ENCODE data around the gene TCEAL3.

TCEAL3 gene, protein sequence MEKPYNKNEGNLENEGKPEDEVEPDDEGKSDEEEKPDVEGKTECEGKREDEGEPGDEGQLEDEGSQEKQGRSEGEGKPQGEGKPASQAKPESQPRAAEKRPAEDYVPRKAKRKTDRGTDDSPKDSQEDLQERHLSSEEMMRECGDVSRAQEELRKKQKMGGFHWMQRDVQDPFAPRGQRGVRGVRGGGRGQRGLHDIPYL

GRCh38 chrX:103607364-103608305 lies at the start of gene TCEAL3:
TCEAL3 (plus strand) TSS chrX:103607963; CDS start chrX:103609065, 1,102 bp downstream.
- ChIA-PET POLR2A (no interaction called here), CTCF (no interaction called here)
- TF ChIP-seq SUZ12 (IDR thresholded peaks at IDR 0.05) (no peak), LEF1 (IDR thresholded peaks at IDR 0.05; ENCODE audit: borderline replicate concordance) (no peak), ELF4 (IDR thresholded peaks at IDR 0.05) (no peak), ZNF384 (IDR thresholded peaks at IDR 0.05) (no peak)
- DNase-seq (ENCODE audit: extremely low spot score), result no peak

DNA sequence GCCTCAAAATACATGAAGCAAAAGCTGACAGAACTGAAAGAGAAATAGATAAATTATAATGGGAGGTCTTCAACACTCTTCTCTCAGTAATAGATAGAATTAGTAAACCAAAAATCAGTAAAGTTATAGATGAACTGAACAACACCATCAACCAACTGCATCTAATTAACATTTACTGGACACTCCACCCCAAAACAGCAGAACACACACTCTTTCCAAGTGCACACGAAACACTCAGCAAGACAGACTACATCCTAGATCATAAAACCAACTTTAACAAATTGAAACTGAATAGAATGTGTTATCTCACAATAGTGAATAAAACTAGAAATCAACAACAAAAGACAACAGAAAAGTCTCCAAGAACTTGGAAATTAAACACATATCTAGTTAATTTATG lies 47.5 kb upstream of the TCEAL3 start:
- no peak for DNase-seq (ENCODE audit: extremely low spot score)
- CTCF ChIA-PET, result interaction anchor here (1.2 kb wide), 1 partner anchor 19 kb away, joined by 3 read pairs; no protein-coding TSS in a partner anchor
- no peak for TF ChIP-seq NFRKB (IDR thresholded peaks at IDR 0.05)
- TF ChIP-seq TARDBP (IDR thresholded peaks at IDR 0.05), result no peak
- POLR2A ChIA-PET, result no interaction called here

DNA sequence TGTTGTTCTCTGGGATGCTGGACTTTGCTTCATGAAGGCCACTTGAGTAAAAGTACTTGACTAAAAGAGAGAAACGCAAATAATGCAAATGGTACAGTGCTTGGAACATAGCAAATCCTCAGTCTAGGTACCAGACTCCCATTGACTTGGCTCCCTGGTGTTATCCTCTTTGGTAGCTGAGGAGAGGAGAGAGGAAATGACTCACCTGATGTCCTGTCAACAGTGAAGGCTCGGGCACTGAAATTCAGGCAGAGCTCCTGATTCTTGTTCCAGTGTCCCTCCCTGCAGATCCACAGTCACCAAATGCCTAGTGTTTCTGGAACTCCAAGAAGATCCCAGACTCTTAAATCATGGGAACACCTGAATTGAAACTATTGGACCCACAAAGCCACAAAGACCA lies 45.0 kb upstream of the TCEAL3 start:
- ChIA-PET POLR2A (no interaction called here), CTCF (no interaction called here)
- DNase-seq (ENCODE audit: extremely low spot score), result no peak
- TF ChIP-seq L3MBTL2 (conservative IDR thresholded peaks at IDR 0.05) (no peak), FOXK2 (IDR thresholded peaks at IDR 0.05) (no peak), CTBP1 (IDR thresholded peaks at IDR 0.05; ENCODE audit: borderline replicate concordance) (no peak), NFRKB (IDR thresholded peaks at IDR 0.05) (no peak), BHLHE40 (IDR thresholded peaks at IDR 0.05; ENCODE audit: borderline replicate concordance) (no peak), ZNF384 (IDR thresholded peaks at IDR 0.05) (no peak), HDGF (IDR thresholded peaks at IDR 0.05; ENCODE audit: borderline replicate concordance) (no peak), SUZ12 (IDR thresholded peaks at IDR 0.05) (no peak), FOXA1 (IDR thresholded peaks at IDR 0.05) (no peak), ELF4 (IDR thresholded peaks at IDR 0.05) (no peak), FOXM1 (IDR thresholded peaks at IDR 0.05; ENCODE audit: borderline replicate concordance) (no peak), TARDBP (IDR thresholded peaks at IDR 0.05) (no peak)
- TF ChIP-seq, protein P1, sequence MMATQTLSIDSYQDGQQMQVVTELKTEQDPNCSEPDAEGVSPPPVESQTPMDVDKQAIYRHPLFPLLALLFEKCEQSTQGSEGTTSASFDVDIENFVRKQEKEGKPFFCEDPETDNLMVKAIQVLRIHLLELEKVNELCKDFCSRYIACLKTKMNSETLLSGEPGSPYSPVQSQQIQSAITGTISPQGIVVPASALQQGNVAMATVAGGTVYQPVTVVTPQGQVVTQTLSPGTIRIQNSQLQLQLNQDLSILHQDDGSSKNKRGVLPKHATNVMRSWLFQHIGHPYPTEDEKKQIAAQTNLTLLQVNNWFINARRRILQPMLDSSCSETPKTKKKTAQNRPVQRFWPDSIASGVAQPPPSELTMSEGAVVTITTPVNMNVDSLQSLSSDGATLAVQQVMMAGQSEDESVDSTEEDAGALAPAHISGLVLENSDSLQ (IDR thresholded peaks at IDR 0.05), result no peak

DNA sequence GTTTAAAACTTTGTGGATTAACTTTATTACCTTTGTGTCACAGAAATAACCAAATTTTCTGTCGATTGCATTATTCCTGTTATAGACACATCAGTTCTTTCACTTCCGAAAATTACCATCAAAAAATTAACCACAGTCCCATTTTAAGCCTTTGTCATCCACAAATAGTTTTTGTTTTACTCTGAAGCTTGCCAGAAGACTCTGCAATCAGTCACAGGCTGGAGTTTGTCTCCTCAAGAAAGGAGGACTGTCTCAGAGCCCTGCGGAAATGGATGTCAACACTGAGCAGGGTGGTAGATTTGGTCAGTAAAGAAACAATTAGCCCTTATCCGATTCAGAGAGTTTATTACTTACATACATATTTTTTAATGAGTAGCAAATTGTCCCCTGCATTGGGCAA lies 42.6 kb upstream of the TCEAL3 start:
- TF ChIP-seq SP1 (IDR thresholded peaks at IDR 0.05) (no peak), SUZ12 (IDR thresholded peaks at IDR 0.05) (no peak), HDGF (IDR thresholded peaks at IDR 0.05; ENCODE audit: borderline replicate concordance) (no peak), FOXM1 (IDR thresholded peaks at IDR 0.05; ENCODE audit: borderline replicate concordance) (no peak), ZNF384 (IDR thresholded peaks at IDR 0.05) (no peak), L3MBTL2 (conservative IDR thresholded peaks at IDR 0.05) (no peak), ARNT (IDR thresholded peaks at IDR 0.05) (no peak), BHLHE40 (IDR thresholded peaks at IDR 0.05; ENCODE audit: borderline replicate concordance) (no peak), TARDBP (IDR thresholded peaks at IDR 0.05) (no peak)
- TF ChIP-seq, protein P1 (IDR thresholded peaks at IDR 0.05), result no peak
- ChIA-PET CTCF (no interaction called here), POLR2A (no interaction called here)
- DNase-seq (ENCODE audit: extremely low spot score), result no peak

DNA sequence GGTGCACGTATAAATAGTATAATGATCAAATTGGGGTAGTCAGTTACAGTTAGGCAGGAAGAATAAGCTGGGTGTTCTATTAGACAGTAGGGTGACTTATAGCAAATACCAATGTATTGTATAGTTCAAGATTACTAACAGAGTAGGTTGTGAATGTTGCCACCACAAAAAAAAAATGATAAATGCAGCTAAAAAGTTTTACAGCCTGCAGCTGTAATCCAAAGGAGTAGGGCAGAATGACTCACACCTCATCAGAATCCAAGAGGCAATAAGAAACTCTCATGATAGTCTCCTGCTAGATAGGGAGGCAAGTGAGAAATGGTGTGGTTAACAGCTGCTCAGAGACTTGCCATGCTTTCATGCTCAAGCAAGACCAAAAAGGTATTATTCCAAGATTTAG lies 42.0 kb upstream of the TCEAL3 start:
- no peak for TF ChIP-seq FOXA1 (IDR thresholded peaks at IDR 0.05)
- no peak for TF ChIP-seq ELF4 (IDR thresholded peaks at IDR 0.05)
- TF ChIP-seq NFRKB (IDR thresholded peaks at IDR 0.05), result no peak
- no peak for TF ChIP-seq BHLHE40 (IDR thresholded peaks at IDR 0.05; ENCODE audit: borderline replicate concordance)
- TF ChIP-seq CTBP1 (IDR thresholded peaks at IDR 0.05; ENCODE audit: borderline replicate concordance), result no peak
- no peak for TF ChIP-seq FOXK2 (IDR thresholded peaks at IDR 0.05)
- TF ChIP-seq TARDBP (IDR thresholded peaks at IDR 0.05), result no peak
- TF ChIP-seq, protein P1 (IDR thresholded peaks at IDR 0.05), result no peak
- no peak for TF ChIP-seq ZNF384 (IDR thresholded peaks at IDR 0.05)
- no peak for TF ChIP-seq FOXM1 (IDR thresholded peaks at IDR 0.05; ENCODE audit: borderline replicate concordance)
- TF ChIP-seq SUZ12 (IDR thresholded peaks at IDR 0.05), result no peak
- TF ChIP-seq HDGF (IDR thresholded peaks at IDR 0.05; ENCODE audit: borderline replicate concordance), result no peak
- TF ChIP-seq ARNT (IDR thresholded peaks at IDR 0.05), result no peak
- TF ChIP-seq LEF1 (IDR thresholded peaks at IDR 0.05; ENCODE audit: borderline replicate concordance), result no peak
- TF ChIP-seq L3MBTL2 (conservative IDR thresholded peaks at IDR 0.05), result no peak
- no peak for TF ChIP-seq SP1 (IDR thresholded peaks at IDR 0.05)
- ChIA-PET POLR2A (no interaction called here), CTCF (no interaction called here)
- DNase-seq (ENCODE audit: extremely low spot score), result no peak

DNA sequence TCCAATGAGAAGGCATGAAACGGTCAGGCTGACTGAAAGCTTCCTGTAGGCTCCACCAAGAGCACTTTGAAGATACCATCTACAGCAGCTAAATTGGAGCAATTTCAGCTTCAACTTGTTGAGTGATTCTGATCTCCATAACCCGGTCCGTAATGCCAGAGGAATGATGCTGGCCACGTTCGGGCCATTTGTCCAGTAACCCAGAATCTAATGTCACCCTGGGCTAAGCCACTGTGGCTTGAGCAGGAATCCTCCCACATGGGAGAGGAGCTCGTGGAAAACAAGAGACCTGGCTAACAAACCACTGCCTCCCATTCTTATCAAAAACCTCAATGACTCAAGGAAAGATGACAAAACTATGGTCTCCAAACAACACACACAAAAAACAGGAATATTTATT lies 36.6 kb upstream of the TCEAL3 start:
- ChIA-PET CTCF (no interaction called here), POLR2A (no interaction called here)
- TF ChIP-seq, protein P1 (IDR thresholded peaks at IDR 0.05), result no peak
- TF ChIP-seq SP1 (IDR thresholded peaks at IDR 0.05) (no peak), ZNF384 (IDR thresholded peaks at IDR 0.05) (no peak), HDGF (IDR thresholded peaks at IDR 0.05; ENCODE audit: borderline replicate concordance) (no peak), FOXA1 (IDR thresholded peaks at IDR 0.05) (no peak), ELF4 (IDR thresholded peaks at IDR 0.05) (no peak), CTBP1 (IDR thresholded peaks at IDR 0.05; ENCODE audit: borderline replicate concordance) (no peak), ARNT (IDR thresholded peaks at IDR 0.05) (no peak), BHLHE40 (IDR thresholded peaks at IDR 0.05; ENCODE audit: borderline replicate concordance) (no peak), SUZ12 (IDR thresholded peaks at IDR 0.05) (no peak), NFRKB (IDR thresholded peaks at IDR 0.05) (no peak), TARDBP (IDR thresholded peaks at IDR 0.05) (no peak), FOXM1 (IDR thresholded peaks at IDR 0.05; ENCODE audit: borderline replicate concordance) (no peak), FOXK2 (IDR thresholded peaks at IDR 0.05) (no peak), L3MBTL2 (conservative IDR thresholded peaks at IDR 0.05) (no peak), LEF1 (IDR thresholded peaks at IDR 0.05; ENCODE audit: borderline replicate concordance) (no peak)
- no peak for DNase-seq (ENCODE audit: extremely low spot score)
